ENCODE data around the gene CAPN15.
"Not testable (repeated sequence)": the region's sequence is repeated elsewhere in the genome, so short reads cannot be mapped to it uniquely, and the experiment has no call there.

CAPN15 gene

DNA sequence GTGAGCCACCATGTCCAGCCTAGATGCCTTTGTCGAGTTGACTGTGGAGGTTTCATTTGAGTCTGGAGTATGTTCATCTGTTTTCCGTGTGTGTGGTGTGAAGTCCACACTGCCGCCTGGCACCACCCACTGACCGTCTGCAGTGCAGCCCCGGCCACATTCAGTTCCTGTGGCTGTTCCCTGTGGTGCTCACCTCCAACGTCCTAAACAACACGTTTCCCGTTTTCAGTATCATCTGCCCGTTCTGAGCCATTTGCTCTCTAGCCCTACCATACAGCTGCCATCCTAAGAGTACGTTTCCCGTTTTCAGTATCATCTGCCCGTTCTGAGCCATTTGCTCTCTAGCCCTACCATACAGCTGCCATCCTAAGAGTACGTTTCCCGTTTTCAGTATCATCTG lies 20.0 kb upstream of the CAPN15 start:
- DNase-seq (ENCODE audit: low read depth): not testable (repeated sequence)

- no peak for DNase-seq (ENCODE audit: low read depth)
These were observed 19.5 kb upstream of the CAPN15 start for GRCh38 chr16:507996-508395.

GRCh38 chr16:508884-509736 lies 18.4 kb upstream of the CAPN15 start:
- no peak for DNase-seq (ENCODE audit: low read depth)

GRCh38 chr16:510066-510825 lies 17.3 kb upstream of the CAPN15 start:
- no peak for DNase-seq (ENCODE audit: low read depth)

GRCh38 chr16:512802-513201 lies 14.7 kb upstream of the CAPN15 start:
- no peak for DNase-seq (ENCODE audit: low read depth)

- DNase-seq (ENCODE audit: low read depth): no peak
These were observed 13.6 kb upstream of the CAPN15 start for GRCh38 chr16:513950-514349.

DNA sequence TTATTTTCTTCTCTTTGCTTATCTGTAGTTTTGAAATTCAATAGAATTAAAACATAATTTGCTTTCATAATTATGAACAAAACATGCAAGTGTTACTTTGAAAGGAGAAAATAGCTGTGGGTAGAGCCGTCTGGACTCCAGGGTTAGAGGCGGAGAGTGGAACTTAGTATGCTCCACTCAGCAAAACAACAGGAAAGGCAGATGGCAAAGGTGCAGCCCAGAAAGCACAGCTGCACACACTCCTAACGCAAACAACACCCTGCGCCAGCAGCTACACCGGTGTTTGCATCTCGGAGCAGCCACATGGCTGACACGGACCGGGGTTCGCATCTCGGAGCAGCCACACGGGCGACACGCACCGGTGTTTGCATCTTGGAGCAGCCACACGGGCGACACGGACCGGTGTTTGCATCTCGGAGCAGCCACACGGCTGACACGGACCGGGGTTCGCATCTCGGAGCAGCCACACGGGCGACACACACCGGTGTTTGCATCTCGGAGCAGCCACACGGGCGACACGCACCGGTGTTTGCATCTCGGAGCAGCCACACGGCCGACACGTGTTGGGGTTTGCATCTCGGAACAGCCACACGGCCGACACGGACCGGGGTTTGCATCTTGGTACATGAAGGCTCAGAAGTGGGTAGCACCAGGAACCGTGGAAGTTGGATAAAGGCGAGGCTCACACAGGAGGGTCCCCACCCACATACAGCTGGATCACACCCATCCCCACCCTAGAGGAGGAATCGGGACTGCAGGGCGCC lies 12.2 kb upstream of the CAPN15 start:
- DNase-seq (ENCODE audit: low read depth): no peak

- DNase-seq (ENCODE audit: low read depth): no peak
These were observed 11.6 kb upstream of the CAPN15 start for GRCh38 chr16:515939-516226.

GRCh38 chr16:516301-516700 lies 11.2 kb upstream of the CAPN15 start:
- DNase-seq (ENCODE audit: low read depth): no peak

DNA sequence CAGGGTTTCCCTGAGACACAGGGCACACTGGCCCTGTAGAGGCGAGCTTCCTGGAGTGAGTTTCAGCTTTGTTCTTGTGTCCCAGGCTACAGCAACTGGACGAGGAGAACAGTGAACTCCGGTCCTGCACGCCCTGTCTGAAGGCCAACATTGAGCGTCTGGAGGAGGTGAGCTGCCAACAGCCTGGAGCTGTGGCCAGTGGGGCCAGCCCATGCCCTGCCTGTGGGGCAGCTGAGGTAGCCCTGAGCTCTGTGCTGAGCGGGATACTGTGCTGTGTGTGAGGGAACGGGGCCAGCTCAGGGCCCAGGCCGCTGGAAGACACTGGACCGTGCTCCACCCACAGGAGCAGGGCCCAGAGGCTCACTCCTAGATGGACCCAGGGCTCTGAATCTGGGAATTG lies 8.7 kb upstream of the CAPN15 start:
- DNase-seq (ENCODE audit: low read depth): no peak

DNA sequence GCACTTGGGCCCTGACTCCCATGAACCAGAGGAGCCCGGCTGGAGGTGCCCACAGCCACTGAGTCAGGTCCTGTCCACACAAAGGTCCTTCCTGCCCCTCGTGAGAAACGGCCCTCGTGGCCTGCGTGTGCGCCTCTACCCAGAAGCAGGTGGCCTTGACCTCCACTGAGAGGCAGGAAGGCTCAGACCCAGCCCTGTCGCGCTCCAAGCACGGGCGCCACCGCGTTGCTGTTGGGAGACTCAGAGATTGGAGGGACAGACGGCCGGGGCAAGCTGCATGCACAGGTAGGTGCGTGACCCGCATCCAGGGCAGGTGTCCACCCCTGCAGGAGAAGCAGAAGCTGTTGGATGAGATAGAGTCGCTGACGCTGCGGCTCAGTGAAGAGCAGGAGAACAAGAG lies 8.1 kb upstream of the CAPN15 start:
- no peak for DNase-seq (ENCODE audit: low read depth)

GRCh38 chr16:519841-520687 lies 7.4 kb upstream of the CAPN15 start:
- no peak for DNase-seq (ENCODE audit: low read depth)

- DNase-seq (ENCODE audit: low read depth): no peak
These were observed 6.7 kb upstream of the CAPN15 start for GRCh38 chr16:520847-521246.

DNA sequence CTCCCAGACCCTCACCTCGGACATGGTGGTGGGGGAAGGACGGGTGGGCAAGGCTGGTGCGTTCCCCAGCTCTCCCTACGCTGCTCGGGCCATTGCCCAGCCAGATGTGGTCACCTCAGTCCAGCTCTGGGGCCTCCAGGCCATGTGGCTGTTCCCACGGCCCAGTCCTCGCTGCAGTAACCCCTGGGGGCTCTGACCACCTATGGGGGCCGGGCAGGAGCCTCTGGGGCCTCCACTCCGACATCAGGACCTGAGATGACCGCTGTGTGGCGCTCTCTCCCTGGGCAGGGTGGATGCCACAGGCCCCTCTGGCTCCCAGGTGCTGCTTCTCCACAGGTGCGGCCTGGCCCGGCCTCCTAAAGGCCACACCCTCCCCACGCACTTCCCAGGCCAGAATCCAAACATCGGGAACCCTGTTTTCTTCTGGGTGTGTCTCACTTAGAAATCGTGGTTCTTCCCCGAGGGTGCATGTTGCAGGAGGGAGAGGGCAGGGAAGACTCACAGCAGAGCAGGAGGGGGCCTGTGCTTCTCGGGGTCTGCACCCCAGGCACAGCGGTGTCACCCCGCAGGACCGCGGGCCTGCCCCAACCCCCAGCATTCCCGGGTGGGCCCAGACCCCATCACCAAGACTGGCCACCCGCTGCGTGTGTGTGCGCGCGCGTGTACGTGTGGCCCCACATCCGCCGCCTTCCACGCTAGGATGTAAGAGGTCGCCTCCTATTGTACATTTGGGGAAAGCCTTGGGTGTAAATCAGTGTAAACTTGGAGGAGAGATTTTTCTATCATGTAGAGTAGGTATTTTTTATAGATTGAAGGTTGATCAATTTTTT lies 5.9 kb upstream of the CAPN15 start:
- no peak for DNase-seq (ENCODE audit: low read depth)

- no peak for DNase-seq (ENCODE audit: low read depth)
These were observed 5.0 kb upstream of the CAPN15 start for GRCh38 chr16:522320-523096.

- no peak for DNase-seq (ENCODE audit: low read depth)
These were observed 4.3 kb upstream of the CAPN15 start for GRCh38 chr16:523097-523741.

- DNase-seq (ENCODE audit: low read depth): no peak
These were observed 3.1 kb upstream of the CAPN15 start for GRCh38 chr16:524274-525040.

- no peak for DNase-seq (ENCODE audit: low read depth)
These were observed 2.4 kb upstream of the CAPN15 start for GRCh38 chr16:525123-525519.

Data from activated T-helper 1 cell treated with Interleukin-2 at 50 U/mL for 16 hours (primary cell).